Liver (tissue), 9 donors: Measurements from ENCODE around the gene MALRD1. TPM values are rescaled to one million over a fixed set of nuclear protein-coding genes. Genes with fewer than 3 reads are reported as not detected.

Source experiments
- DNase-seq: peaks from one replicate; pipeline ENCODE4 v3.0.0-alpha.2; 2017; ENCODE audit warnings: low spot score
- H3K27ac ChIP-seq, 2 donors: one replicate each; pipeline ENCODE4 v1.7.0; 2013; ENCODE audit warnings: inconsistent platforms in 2 of 2, low read length in 2 of 2, control low read depth in 1 of 2, low read depth in 1 of 2, mild to moderate bottlenecking in 1 of 2
- H3K27me3 ChIP-seq, 4 donors: one replicate each; pipeline versions ENCODE4 v1.6.1 to v1.7.0; 2013; ENCODE audit warnings: low read length in 3 of 4, inconsistent platforms in 1 of 4, mild to moderate bottlenecking in 1 of 4, moderate library complexity in 1 of 4; ENCODE audit not compliant: control insufficient read depth in 4 of 4, insufficient read depth in 4 of 4
- H3K36me3 ChIP-seq, 4 donors: one replicate each; pipeline versions ENCODE4 v1.6.1 to v1.7.0; 2013; ENCODE audit warnings: low read length in 3 of 4, mild to moderate bottlenecking in 3 of 4, low read depth in 1 of 4, moderate library complexity in 1 of 4; ENCODE audit not compliant: control insufficient read depth in 4 of 4, insufficient read depth in 3 of 4
- H3K4me1 ChIP-seq, 4 donors: one replicate each; pipeline versions ENCODE4 v1.6.1 to v1.7.0; 2013; ENCODE audit warnings: low read length in 3 of 4, mild to moderate bottlenecking in 3 of 4, moderate library complexity in 1 of 4; ENCODE audit not compliant: control insufficient read depth in 4 of 4, insufficient read depth in 4 of 4
- H3K4me3 ChIP-seq, 3 donors: one replicate each; pipeline versions ENCODE4 v1.6.1 to v1.7.0; 2013; ENCODE audit warnings: low read length in 3 of 3, control low read depth in 1 of 3, low read depth in 1 of 3, mild to moderate bottlenecking in 1 of 3
- H3K9ac ChIP-seq, 2 donors: one replicate each; pipeline ENCODE4 v1.7.0; 2013; ENCODE audit warnings: low read length in 2 of 2, mild to moderate bottlenecking in 2 of 2, moderate library complexity in 2 of 2, control low read depth in 1 of 2, low read depth in 1 of 2
- H3K9me3 ChIP-seq, 4 donors: one replicate each; pipeline versions ENCODE4 v1.6.1 to v1.7.0; 2013; ENCODE audit warnings: low read length in 3 of 4; ENCODE audit not compliant: control insufficient read depth in 4 of 4
- EGR1 ChIP-seq, 2 donors: IDR thresholded peaks; 2 replicates each; pipeline ENCODE4 v1.6.1; 2016 to 2018; ENCODE audit warnings: antibody characterized with exemption in 2 of 2, low read depth in 2 of 2
- FOXA2 ChIP-seq: IDR thresholded peaks from 2 replicates; pipeline ENCODE4 v1.6.1; 2016; ENCODE audit warnings: antibody characterized with exemption
- GABPA ChIP-seq, 2 donors: IDR thresholded peaks in 1 of 2; conservative IDR thresholded peaks in 1 of 2; 2 replicates each; pipeline ENCODE4 v1.6.1; 2016; ENCODE audit warnings: antibody characterized with exemption in 2 of 2, mild to moderate bottlenecking in 1 of 2, moderate library complexity in 1 of 2
- HNF4A ChIP-seq, 2 donors: conservative IDR thresholded peaks; 2 replicates each; pipeline ENCODE4 v1.6.1; 2016; ENCODE audit warnings: antibody characterized with exemption in 2 of 2, mild to moderate bottlenecking in 2 of 2
- JUND ChIP-seq, 2 donors: IDR thresholded peaks; 2 replicates each; pipeline ENCODE4 v1.6.1; 2016; ENCODE audit warnings: antibody characterized with exemption in 2 of 2
- NR2F2 ChIP-seq: IDR thresholded peaks from 2 replicates; pipeline ENCODE4 v1.6.1; 2016; ENCODE audit warnings: antibody characterized with exemption
- RAD21 ChIP-seq, 2 donors: IDR thresholded peaks; 2 replicates each; pipeline ENCODE4 v1.6.1; 2016; ENCODE audit warnings: antibody characterized with exemption in 2 of 2, mild to moderate bottlenecking in 2 of 2
- RXRA ChIP-seq, 2 donors: IDR thresholded peaks; 2 replicates each; pipeline ENCODE4 v1.6.1; 2017 to 2018; ENCODE audit warnings: antibody characterized with exemption in 2 of 2, mild to moderate bottlenecking in 1 of 2
- SP1 ChIP-seq: IDR thresholded peaks from 2 replicates; pipeline ENCODE4 v1.6.1; 2018; ENCODE audit warnings: antibody characterized with exemption, mild to moderate bottlenecking
- TAF1 ChIP-seq: conservative IDR thresholded peaks from 2 replicates; pipeline ENCODE4 v1.6.1; 2016; ENCODE audit warnings: antibody characterized with exemption, mild to moderate bottlenecking
- YY1 ChIP-seq: IDR thresholded peaks from 2 replicates; pipeline ENCODE4 v1.6.1; 2016; ENCODE audit warnings: antibody characterized with exemption, mild to moderate bottlenecking
- WGBS: extraction: QIAGEN DNeasy Blood & Tissue Kit; methylation state at CpG from one replicate; pipeline ENCODE4 v1.1.7; 2013; 5-methylcytosine and 5-hydroxymethylcytosine counted together
- polyA plus RNA-seq, 2 donors: library from polyadenylated mRNA; stranded (reverse) in 1 of 2; unstranded in 1 of 2; fragments of 200-250 nt in 1 of 2; fragments of >200 nt in 1 of 2; fragmentation: Nextera tagmentation in 1 of 2; extraction: Ambion mirVana in 1 of 2; gene quantifications; one replicate each; pipeline versions ENCODE4 v1.2.1 to v1.2.3, GENCODE V29; 2013 to 2015
- total RNA-seq, 2 donors: library from RNA; depleted of rRNA; stranded (reverse); fragments of >200 nt; gene quantifications; one replicate each; pipeline ENCODE4 v1.2.3, GENCODE V29; 2014
- TF ChIP-seq, protein P1 (sequence below): fragments of 150-350 bp; IDR thresholded peaks from 2 replicates; pipeline ENCODE4 v1.5.1; 2017; ENCODE audit warnings: improper control_type of control experiment, low read depth, low read length; ENCODE audit not compliant: missing input control
- TF ChIP-seq, protein P2 (sequence below): IDR thresholded peaks from 2 replicates; pipeline ENCODE4 v1.6.1; 2016; ENCODE audit warnings: antibody characterized with exemption
- TF ChIP-seq, protein P3 (sequence below): IDR thresholded peaks from 2 replicates; pipeline ENCODE4 v1.6.1; 2016; ENCODE audit warnings: antibody characterized with exemption, mild to moderate bottlenecking
- TF ChIP-seq, protein P4 (sequence below): IDR thresholded peaks from 2 replicates; pipeline ENCODE4 v1.6.1; 2016; ENCODE audit warnings: antibody characterized with exemption
- TF ChIP-seq, protein P5 (sequence below): IDR thresholded peaks from 2 replicates; pipeline ENCODE4 v1.6.1; 2016; ENCODE audit warnings: antibody characterized with exemption
- donor health status: healthy.
- donor health status: healthy.
- donor health status: healthy.
- donor health status: healthy.
- donor health status: healthy.

The MALRD1 gene
- total and polyA plus RNA-seq, 4 donors = 0.37 to 0.59 TPM; not detected in 2

DNA sequence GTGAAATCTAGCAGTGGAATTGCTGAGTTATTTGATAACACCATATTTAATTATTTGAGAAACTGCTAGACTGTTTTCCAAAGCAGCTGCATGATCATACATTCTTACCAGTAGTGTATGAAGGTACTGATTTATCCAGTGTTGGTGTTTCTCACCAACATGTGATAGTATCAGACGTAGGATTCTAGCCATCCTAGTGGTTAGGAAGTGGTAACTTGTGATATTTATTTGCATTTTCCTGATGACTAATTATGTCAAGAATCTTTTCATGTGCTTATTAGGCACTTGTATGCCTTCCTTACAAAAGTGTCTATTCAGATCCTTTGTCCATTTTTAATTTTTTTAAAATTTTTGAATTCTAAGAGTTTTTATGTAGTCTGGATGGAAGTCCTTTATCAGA lies 713.4 kb downstream of the MALRD1 start (continued):
- TF ChIP-seq, protein P1, sequence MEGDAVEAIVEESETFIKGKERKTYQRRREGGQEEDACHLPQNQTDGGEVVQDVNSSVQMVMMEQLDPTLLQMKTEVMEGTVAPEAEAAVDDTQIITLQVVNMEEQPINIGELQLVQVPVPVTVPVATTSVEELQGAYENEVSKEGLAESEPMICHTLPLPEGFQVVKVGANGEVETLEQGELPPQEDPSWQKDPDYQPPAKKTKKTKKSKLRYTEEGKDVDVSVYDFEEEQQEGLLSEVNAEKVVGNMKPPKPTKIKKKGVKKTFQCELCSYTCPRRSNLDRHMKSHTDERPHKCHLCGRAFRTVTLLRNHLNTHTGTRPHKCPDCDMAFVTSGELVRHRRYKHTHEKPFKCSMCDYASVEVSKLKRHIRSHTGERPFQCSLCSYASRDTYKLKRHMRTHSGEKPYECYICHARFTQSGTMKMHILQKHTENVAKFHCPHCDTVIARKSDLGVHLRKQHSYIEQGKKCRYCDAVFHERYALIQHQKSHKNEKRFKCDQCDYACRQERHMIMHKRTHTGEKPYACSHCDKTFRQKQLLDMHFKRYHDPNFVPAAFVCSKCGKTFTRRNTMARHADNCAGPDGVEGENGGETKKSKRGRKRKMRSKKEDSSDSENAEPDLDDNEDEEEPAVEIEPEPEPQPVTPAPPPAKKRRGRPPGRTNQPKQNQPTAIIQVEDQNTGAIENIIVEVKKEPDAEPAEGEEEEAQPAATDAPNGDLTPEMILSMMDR = no peak
- TF ChIP-seq JUND (IDR thresholded peaks at IDR 0.05) (no peak), GABPA (IDR thresholded peaks at IDR 0.05 in 1 of 2, conservative IDR thresholded peaks at IDR 0.05 in 1 of 2) (no peak), SP1 (no peak), TAF1 (no peak)
- TF ChIP-seq, protein P2, sequence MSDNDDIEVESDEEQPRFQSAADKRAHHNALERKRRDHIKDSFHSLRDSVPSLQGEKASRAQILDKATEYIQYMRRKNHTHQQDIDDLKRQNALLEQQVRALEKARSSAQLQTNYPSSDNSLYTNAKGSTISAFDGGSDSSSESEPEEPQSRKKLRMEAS = no peak

DNA sequence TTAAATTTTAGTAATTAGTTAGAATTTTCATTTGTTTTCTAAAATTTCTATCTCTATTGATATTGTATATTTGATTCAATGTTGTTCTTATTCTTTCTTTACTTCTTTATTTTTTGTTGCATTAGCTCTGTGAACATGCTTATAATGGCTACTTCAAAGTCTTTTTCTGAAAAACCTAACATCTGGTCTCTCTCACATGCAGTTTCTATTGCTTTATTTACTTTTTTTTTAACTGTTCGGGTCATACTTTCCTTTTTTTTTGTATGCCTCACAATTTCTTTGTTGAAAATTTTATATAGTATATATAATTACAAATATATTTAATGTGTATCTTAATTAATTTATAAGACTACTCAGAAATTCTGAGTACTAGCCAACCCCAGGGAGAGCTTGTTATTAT lies 715.5 kb downstream of the MALRD1 start:
- 52% methylated on average over 1 of the region's 1 CpG for WGBS
- Histone ChIP-seq H3K4me3 (no peak overlapping the region), H3K36me3 (no peaks in the 10 kb centered on the region), H3K9me3 (no peaks in the 10 kb centered on the region), H3K9ac (no peak overlapping the region), H3K27ac (no peak overlapping the region), H3K27me3 (no peaks in the 10 kb centered on the region), H3K4me1 (no peaks in the 10 kb centered on the region)
- no peak for DNase-seq
- TF ChIP-seq NR2F2 (no peak), YY1 (no peak), SP1 (no peak), HNF4A (conservative IDR thresholded peaks at IDR 0.05) (no peak), EGR1 (IDR thresholded peaks at IDR 0.05; ENCODE audit: low read depth in 2 of 2) (no peak), RXRA (IDR thresholded peaks at IDR 0.05) (no peak), RAD21 (IDR thresholded peaks at IDR 0.05) (no peak), GABPA (IDR thresholded peaks at IDR 0.05 in 1 of 2, conservative IDR thresholded peaks at IDR 0.05 in 1 of 2) (no peak), FOXA2 (no peak)
- TF ChIP-seq, protein P3, sequence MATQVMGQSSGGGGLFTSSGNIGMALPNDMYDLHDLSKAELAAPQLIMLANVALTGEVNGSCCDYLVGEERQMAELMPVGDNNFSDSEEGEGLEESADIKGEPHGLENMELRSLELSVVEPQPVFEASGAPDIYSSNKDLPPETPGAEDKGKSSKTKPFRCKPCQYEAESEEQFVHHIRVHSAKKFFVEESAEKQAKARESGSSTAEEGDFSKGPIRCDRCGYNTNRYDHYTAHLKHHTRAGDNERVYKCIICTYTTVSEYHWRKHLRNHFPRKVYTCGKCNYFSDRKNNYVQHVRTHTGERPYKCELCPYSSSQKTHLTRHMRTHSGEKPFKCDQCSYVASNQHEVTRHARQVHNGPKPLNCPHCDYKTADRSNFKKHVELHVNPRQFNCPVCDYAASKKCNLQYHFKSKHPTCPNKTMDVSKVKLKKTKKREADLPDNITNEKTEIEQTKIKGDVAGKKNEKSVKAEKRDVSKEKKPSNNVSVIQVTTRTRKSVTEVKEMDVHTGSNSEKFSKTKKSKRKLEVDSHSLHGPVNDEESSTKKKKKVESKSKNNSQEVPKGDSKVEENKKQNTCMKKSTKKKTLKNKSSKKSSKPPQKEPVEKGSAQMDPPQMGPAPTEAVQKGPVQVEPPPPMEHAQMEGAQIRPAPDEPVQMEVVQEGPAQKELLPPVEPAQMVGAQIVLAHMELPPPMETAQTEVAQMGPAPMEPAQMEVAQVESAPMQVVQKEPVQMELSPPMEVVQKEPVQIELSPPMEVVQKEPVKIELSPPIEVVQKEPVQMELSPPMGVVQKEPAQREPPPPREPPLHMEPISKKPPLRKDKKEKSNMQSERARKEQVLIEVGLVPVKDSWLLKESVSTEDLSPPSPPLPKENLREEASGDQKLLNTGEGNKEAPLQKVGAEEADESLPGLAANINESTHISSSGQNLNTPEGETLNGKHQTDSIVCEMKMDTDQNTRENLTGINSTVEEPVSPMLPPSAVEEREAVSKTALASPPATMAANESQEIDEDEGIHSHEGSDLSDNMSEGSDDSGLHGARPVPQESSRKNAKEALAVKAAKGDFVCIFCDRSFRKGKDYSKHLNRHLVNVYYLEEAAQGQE = no peak
- TF ChIP-seq, protein P4, sequence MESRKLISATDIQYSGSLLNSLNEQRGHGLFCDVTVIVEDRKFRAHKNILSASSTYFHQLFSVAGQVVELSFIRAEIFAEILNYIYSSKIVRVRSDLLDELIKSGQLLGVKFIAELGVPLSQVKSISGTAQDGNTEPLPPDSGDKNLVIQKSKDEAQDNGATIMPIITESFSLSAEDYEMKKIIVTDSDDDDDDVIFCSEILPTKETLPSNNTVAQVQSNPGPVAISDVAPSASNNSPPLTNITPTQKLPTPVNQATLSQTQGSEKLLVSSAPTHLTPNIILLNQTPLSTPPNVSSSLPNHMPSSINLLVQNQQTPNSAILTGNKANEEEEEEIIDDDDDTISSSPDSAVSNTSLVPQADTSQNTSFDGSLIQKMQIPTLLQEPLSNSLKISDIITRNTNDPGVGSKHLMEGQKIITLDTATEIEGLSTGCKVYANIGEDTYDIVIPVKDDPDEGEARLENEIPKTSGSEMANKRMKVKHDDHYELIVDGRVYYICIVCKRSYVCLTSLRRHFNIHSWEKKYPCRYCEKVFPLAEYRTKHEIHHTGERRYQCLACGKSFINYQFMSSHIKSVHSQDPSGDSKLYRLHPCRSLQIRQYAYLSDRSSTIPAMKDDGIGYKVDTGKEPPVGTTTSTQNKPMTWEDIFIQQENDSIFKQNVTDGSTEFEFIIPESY = no peak
- TF ChIP-seq, protein P5, sequence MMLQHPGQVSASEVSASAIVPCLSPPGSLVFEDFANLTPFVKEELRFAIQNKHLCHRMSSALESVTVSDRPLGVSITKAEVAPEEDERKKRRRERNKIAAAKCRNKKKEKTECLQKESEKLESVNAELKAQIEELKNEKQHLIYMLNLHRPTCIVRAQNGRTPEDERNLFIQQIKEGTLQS = no peak
- TF ChIP-seq, protein P1 = no peak
